ENCODE measurements around the gene GTF3C1. TPM values are rescaled to one million over a fixed set of nuclear protein-coding genes. Genes with fewer than 3 reads are reported as not detected.

Gene GTF3C1
- total RNA-seq, 2 donors from 2014 or later: 64.0 to 77.2 TPM

- peak overlapping the region; percentile 31 to 40 for H3K27ac ChIP-seq
- no peak for DNase-seq (ENCODE audit: low spot score)
- peaks cover 0 to 3% of the 10 kb centered on the region in 2 donors for H3K4me1 ChIP-seq
- H3K36me3 ChIP-seq: peaks cover 98% of the 10 kb centered on the region
- no peaks in the 10 kb centered on the region for H3K27me3 ChIP-seq
- no peak for TF ChIP-seq CTCF (IDR thresholded peaks at IDR 0.05)
- H3K4me3 ChIP-seq: no peak overlapping the region
- H3K9me3 ChIP-seq: no peaks in the 10 kb centered on the region
Measured at GRCh38 chr16:27492588-27492979, 57.1 kb downstream of the GTF3C1 start.

- Histone ChIP-seq H3K9me3 (no peaks in the 10 kb centered on the region), H3K27ac (peak overlapping the region; percentile 43 to 46), H3K36me3 (peaks cover 98% of the 10 kb centered on the region), H3K4me1 (peaks cover 0 to 3% of the 10 kb centered on the region in 2 donors), H3K27me3 (no peaks in the 10 kb centered on the region), H3K4me3 (no peak overlapping the region)
- no peak for TF ChIP-seq CTCF (IDR thresholded peaks at IDR 0.05)
- no peak for DNase-seq (ENCODE audit: low spot score)
Measured at GRCh38 chr16:27491894-27492587, 57.7 kb downstream of the GTF3C1 start.

GRCh38 chr16:27489906-27490305 is 59.8 kb downstream of the GTF3C1 start:
- no peaks in the 10 kb centered on the region for H3K27me3 ChIP-seq

GRCh38 chr16:27489421-27489820 is 60.3 kb downstream of the GTF3C1 start:
- H3K36me3 ChIP-seq: peaks cover 97% of the 10 kb centered on the region
- H3K4me3 ChIP-seq: no peak overlapping the region
- DNase-seq (ENCODE audit: low spot score): no peak
- H3K27ac ChIP-seq: no peak overlapping the region
- no peak for TF ChIP-seq CTCF (IDR thresholded peaks at IDR 0.05)
- H3K4me1 ChIP-seq: peaks cover 0 to 3% of the 10 kb centered on the region in 2 donors
- H3K27me3 ChIP-seq: no peaks in the 10 kb centered on the region
- no peaks in the 10 kb centered on the region for H3K9me3 ChIP-seq

More at GRCh38 chr16:27489906-27490305, 59.8 kb downstream of the GTF3C1 start:
- H3K27ac ChIP-seq: no peak overlapping the region
- no peak overlapping the region for H3K4me3 ChIP-seq
- no peaks in the 10 kb centered on the region for H3K9me3 ChIP-seq
- TF ChIP-seq CTCF (IDR thresholded peaks at IDR 0.05): no peak
- no peak for DNase-seq (ENCODE audit: low spot score)
- H3K36me3 ChIP-seq: peaks cover 98% of the 10 kb centered on the region
- H3K4me1 ChIP-seq: peaks cover 0 to 3% of the 10 kb centered on the region in 2 donors

- no peaks in the 10 kb centered on the region for H3K9me3 ChIP-seq
- no peak overlapping the region for H3K27ac ChIP-seq
- no peak overlapping the region for H3K4me3 ChIP-seq
- no peaks in the 10 kb centered on the region for H3K27me3 ChIP-seq
- no peak for TF ChIP-seq CTCF (IDR thresholded peaks at IDR 0.05)
- peaks cover 97% of the 10 kb centered on the region for H3K36me3 ChIP-seq
- no peak for DNase-seq (ENCODE audit: low spot score)
- H3K4me1 ChIP-seq: no peaks in the 10 kb centered on the region
Measured at GRCh38 chr16:27486760-27487159, 63.0 kb downstream of the GTF3C1 start.

GRCh38 chr16:27486344-27486743 is 63.4 kb downstream of the GTF3C1 start:
- H3K27ac ChIP-seq: no peak overlapping the region
- peaks cover 97% of the 10 kb centered on the region for H3K36me3 ChIP-seq
- no peak overlapping the region for H3K4me3 ChIP-seq
- no peak for TF ChIP-seq CTCF (IDR thresholded peaks at IDR 0.05)
- no peaks in the 10 kb centered on the region for H3K4me1 ChIP-seq
- no peaks in the 10 kb centered on the region for H3K27me3 ChIP-seq
- no peaks in the 10 kb centered on the region for H3K9me3 ChIP-seq
- no peak for DNase-seq (ENCODE audit: low spot score)

Measured in right atrium auricular region (tissue), 2 donors.